OCI-LY3 (cell line): ENCODE measurements around the gene CMTM6.

Experiments used
- H2AFZ ChIP-seq: fragments of 200-600, 300-600 bp; shearing (Covaris generic); 2 replicates; pipeline ENCODE4 v1.6.0; 2014; ENCODE audit warnings: antibody characterized with exemption, low read depth, low read length
- H3K27ac ChIP-seq: fragments of 200-600, 300-600 bp; sonication (generic); 2 replicates; pipeline ENCODE4 v1.5.1; 2014; ENCODE audit warnings: mild to moderate bottlenecking, low read length, moderate library complexity, mixed read lengths
- H3K27me3 ChIP-seq: fragments of 200-600, 300-600 bp; sonication (generic); 2 replicates; pipeline ENCODE4 v1.6.1; 2014; ENCODE audit warnings: low read depth, low read length, mixed read lengths
- H3K36me3 ChIP-seq: fragments of 200-600, 300-600 bp; sonication (generic); replicated peaks from 2 replicates; pipeline ENCODE3; 2014; ENCODE audit warnings: low read depth, low read length, mixed read lengths
- H3K4me1 ChIP-seq: fragments of 300-600, 200-600 bp; sonication (generic); 2 replicates; pipeline ENCODE4 v1.6.1; 2014; ENCODE audit warnings: low read length, mixed read lengths
- H3K4me2 ChIP-seq: fragments of 200-600, 300-600 bp; sonication (generic); 2 replicates; pipeline ENCODE4 v1.6.1; 2014; ENCODE audit warnings: low read length, mixed read lengths
- H3K4me3 ChIP-seq: fragments of 300-600, 200-600 bp; sonication (generic); 2 replicates; pipeline ENCODE4 v1.5.1; 2014; ENCODE audit warnings: antibody characterized with exemption, mild to moderate bottlenecking, low read length, moderate library complexity
- H3K79me2 ChIP-seq: fragments of 300-600, 200-600 bp; shearing (Covaris generic); 2 replicates; pipeline ENCODE4 v1.6.1; 2014; ENCODE audit warnings: mild to moderate bottlenecking, low read length, mixed read lengths
- H3K9ac ChIP-seq: fragments of 300-600, 200-600 bp; shearing (Covaris generic); 2 replicates; pipeline ENCODE4 v1.6.0; 2014; ENCODE audit warnings: mild to moderate bottlenecking, low read length, moderate library complexity
- H3K9me3 ChIP-seq: fragments of 200-600, 300-600 bp; shearing (Covaris generic); 2 replicates; pipeline ENCODE4 v1.6.1; 2014; ENCODE audit warnings: low read length, mixed read lengths; ENCODE audit not compliant: insufficient read depth
- H4K20me1 ChIP-seq: fragments of 200-600, 300-600 bp; sonication (generic); 2 replicates; pipeline ENCODE4 v1.6.1; 2016; ENCODE audit warnings: low read length, mixed read lengths; ENCODE audit not compliant: insufficient read depth
- CTCF ChIP-seq: fragments of 200-600, 300-600 bp; sonication (generic); IDR thresholded peaks from 2 replicates; pipeline ENCODE4 v1.5.1; 2014; ENCODE audit warnings: antibody characterized with exemption, low read length, low read depth
- EZH2phosphoT487 ChIP-seq: fragments of 200-600 bp; shearing (Covaris generic); IDR thresholded peaks from 2 replicates; pipeline ENCODE4 v1.6.1; 2018; ENCODE audit warnings: antibody characterized with exemption, mixed run types, low read depth

The CMTM6 gene

GRCh38 chr3:32511005-32511404 is 8.4 kb upstream of the CMTM6 start:
- no peaks in the 10 kb centered on the region for H3K27me3 ChIP-seq
- no peak for TF ChIP-seq CTCF
- TF ChIP-seq EZH2phosphoT487, result no peak
- no peaks in the 10 kb centered on the region for H3K36me3 ChIP-seq
- no peaks in the 10 kb centered on the region for H4K20me1 ChIP-seq
- H3K27ac ChIP-seq, result no peak overlapping the region
- no peak overlapping the region for H3K9ac ChIP-seq
- H3K4me1 ChIP-seq, result peaks cover 1% of the 10 kb centered on the region
- no peak overlapping the region for H2AFZ ChIP-seq
- H3K4me2 ChIP-seq, result no peak overlapping the region
- H3K9me3 ChIP-seq, result no peaks in the 10 kb centered on the region
- H3K4me3 ChIP-seq, result no peak overlapping the region
- no peaks in the 10 kb centered on the region for H3K79me2 ChIP-seq

- no peaks in the 10 kb centered on the region for H3K36me3 ChIP-seq
- H3K4me1 ChIP-seq, result no peaks in the 10 kb centered on the region
- no peaks in the 10 kb centered on the region for H4K20me1 ChIP-seq
- no peak overlapping the region for H3K27ac ChIP-seq
- no peaks in the 10 kb centered on the region for H3K27me3 ChIP-seq
- H3K79me2 ChIP-seq, result no peaks in the 10 kb centered on the region
- no peak for TF ChIP-seq EZH2phosphoT487
- peak; percentile 98 for TF ChIP-seq CTCF
- no peak overlapping the region for H2AFZ ChIP-seq
- H3K9ac ChIP-seq, result no peak overlapping the region
- H3K4me3 ChIP-seq, result no peak overlapping the region
- no peak overlapping the region for H3K4me2 ChIP-seq
- H3K9me3 ChIP-seq, result no peaks in the 10 kb centered on the region
Observed at GRCh38 chr3:32510075-32510724, 7.5 kb upstream of the CMTM6 start.

GRCh38 chr3:32508711-32509110 is 6.1 kb upstream of the CMTM6 start:
- Histone ChIP-seq H4K20me1 (no peaks in the 10 kb centered on the region), H3K4me3 (no peak overlapping the region), H3K27me3 (no peaks in the 10 kb centered on the region), H2AFZ (no peak overlapping the region), H3K9me3 (no peaks in the 10 kb centered on the region), H3K4me2 (no peak overlapping the region), H3K9ac (no peak overlapping the region), H3K79me2 (no peaks in the 10 kb centered on the region), H3K36me3 (no peaks in the 10 kb centered on the region), H3K4me1 (no peaks in the 10 kb centered on the region), H3K27ac (no peak overlapping the region)
- no peak for TF ChIP-seq EZH2phosphoT487
- TF ChIP-seq CTCF, result no peak

- Histone ChIP-seq H3K4me3 (no peak overlapping the region), H3K27ac (no peak overlapping the region), H3K79me2 (peaks cover 11% of the 10 kb centered on the region), H3K36me3 (no peaks in the 10 kb centered on the region), H4K20me1 (no peaks in the 10 kb centered on the region), H3K9me3 (no peaks in the 10 kb centered on the region), H3K27me3 (no peaks in the 10 kb centered on the region), H3K4me1 (peaks cover 9% of the 10 kb centered on the region), H2AFZ (no peak overlapping the region), H3K9ac (no peak overlapping the region), H3K4me2 (no peak overlapping the region)
- TF ChIP-seq CTCF, result no peak
- no peak for TF ChIP-seq EZH2phosphoT487
Observed at GRCh38 chr3:32506466-32506865, 3.8 kb upstream of the CMTM6 start.
